GM19035 (cell line): Measurements from ENCODE around the gene RAB40C.

Experiments
- ATAC-seq: cut with Tn5 transposase; IDR thresholded peaks from one replicate; pipeline ENCODE4 v1.9.1; 2021; ENCODE audit not compliant: unreplicated experiment

The RAB40C gene

DNA sequence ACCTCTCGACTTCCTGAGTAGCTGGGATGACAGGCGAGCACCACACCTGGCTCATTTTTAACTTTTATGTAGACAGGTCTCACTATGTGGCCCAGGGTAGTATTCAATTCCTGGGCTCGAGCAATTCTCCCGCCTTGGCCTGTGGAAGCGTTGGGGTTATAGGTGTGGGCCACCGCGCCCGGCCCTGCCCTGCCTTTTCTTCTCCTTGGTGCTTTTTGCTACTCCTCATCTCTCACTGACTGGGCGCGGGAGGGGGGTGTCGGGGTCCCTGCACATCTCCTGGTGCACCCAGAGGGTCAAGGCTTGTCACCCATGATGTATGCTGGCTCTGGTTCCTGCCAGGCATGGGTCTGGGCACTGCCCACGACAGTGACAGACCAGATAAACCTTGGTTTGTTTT, 54.7 kb downstream of the RAB40C start:
- ATAC-seq: no peak

DNA sequence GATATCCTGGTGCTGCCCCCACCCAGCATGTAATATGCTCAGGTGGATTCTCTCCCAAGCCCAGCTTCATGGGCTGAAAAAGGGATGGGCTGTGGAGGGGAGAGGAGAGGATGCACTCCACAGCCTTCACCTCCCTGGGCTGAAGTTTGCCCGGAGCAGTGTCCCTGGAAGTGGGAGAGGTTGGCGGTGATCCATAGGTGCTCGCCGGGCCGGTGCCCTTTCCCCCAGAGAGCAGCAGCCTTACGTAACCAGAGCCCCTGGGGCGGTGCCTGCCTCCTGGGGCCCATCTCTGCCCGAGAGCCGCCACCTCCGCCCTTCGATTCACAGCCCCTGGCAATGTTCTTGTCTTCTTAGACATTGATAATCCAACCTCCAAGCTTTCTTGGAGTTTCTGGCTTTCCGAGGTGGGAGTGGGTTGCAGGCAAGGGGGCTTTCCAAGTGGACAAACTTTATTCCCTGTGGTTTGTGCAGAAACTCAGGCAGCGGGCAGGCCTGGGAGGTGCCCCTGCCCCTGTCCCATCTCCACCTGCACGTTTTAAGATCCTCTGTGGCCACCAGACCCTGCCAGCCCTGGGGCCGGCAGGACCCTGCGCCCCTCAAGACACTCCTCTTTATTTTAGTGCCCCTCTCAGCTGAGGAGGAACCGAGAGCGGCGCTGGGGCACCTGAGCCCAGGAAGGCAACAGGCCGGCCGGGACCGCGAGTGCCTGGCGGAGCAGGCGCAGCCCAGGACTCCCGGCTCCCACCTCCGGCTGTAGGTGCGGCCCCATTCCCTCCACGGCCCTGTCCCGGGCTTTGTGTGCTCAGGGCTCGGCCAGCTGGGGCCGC, 56.2 kb downstream of the RAB40C start:
- no peak for ATAC-seq

DNA sequence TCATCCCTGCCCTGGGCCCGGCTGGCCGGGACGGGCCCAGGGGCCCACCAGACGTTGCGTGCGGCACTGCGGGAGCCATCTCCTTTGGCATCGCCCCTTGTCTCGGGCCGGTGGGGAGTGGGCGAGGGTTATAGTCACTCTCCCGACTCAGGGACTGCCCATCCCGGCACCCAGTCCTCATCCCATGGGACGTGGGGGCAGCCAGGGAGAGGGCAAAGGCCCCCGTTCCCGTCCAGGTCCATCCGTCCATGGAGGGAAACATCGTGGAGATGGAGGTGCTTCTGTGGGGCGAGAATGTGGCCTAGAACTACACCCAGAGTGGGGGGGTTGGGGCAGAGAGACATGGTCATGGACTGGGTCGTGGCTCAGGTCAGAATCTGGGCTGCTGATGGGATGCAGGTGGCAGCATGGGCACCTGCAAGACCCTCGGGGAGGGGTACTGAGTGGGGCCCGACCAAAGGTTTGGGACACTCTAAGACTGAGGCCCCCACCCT, 56.9 kb downstream of the RAB40C start:
- no peak for ATAC-seq

DNA sequence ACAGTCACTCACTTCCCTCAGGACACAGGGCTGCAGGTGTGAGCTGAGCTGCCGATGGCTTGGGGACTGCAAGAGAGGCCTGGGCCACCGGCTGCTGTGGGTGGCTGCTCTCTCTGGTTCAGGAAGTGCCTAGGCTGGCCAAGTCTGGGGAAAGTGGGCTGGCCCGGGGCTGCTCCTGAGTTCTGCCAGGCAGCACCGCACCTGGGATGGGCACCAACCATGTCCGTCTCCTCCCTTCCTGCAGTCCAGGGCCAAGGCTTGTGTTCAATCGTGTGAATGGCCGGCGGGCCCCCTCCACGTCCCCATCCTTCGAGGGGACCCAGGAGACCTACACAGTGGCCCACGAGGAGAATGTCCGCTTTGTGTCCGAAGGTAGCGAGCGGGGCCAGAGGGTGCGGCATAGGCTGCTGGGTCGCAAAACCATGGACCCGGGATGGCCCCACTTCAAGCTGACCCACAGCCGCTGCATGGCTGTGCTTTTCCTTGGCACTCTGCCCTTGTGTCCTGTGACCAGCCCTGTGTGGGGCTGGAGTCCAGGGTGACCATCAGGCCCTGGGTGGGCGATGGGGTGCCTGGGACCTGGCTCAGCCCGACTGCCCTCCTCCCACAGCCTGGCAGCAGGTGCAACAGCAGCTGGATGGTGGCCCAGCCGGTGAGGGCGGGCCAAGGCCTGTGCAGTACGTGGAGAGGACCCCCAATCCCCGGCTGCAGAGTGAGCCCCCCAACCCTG, 57.5 kb downstream of the RAB40C start:
- ATAC-seq: no peak

DNA sequence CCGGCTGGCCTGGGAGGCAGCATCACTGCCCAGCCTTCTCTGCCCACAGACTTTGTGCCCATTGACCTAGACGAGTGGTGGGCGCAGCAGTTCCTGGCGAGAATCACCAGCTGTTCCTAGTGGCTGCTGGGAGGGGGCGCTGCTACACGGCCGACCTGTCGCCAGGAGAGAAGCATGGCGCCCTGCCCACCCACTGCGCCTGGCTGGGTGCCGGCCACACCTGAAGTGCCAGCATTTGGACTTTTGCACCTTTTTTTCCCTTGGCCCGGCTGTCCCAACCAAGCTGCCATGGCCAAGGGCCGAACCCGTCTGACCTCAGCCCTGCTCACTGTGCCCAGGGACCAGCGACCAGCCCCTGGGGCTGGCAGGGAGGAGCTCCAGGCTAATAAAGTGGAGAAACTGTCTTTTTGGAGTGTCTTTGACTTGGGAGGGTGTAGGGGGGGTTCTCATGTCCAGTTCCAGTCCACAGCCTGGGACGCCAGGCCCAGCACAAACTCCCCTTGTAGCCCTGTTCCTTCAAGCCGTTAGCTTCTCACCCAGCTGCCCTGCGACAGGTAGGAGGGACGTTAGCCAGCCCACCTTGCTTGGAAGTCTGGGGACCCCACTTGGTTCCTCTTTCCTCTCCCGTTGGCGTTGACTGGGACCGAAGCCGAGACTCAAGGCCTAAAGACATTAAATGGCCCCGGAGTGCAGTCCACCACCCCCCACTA, 58.4 kb downstream of the RAB40C start:
- no peak for ATAC-seq

DNA sequence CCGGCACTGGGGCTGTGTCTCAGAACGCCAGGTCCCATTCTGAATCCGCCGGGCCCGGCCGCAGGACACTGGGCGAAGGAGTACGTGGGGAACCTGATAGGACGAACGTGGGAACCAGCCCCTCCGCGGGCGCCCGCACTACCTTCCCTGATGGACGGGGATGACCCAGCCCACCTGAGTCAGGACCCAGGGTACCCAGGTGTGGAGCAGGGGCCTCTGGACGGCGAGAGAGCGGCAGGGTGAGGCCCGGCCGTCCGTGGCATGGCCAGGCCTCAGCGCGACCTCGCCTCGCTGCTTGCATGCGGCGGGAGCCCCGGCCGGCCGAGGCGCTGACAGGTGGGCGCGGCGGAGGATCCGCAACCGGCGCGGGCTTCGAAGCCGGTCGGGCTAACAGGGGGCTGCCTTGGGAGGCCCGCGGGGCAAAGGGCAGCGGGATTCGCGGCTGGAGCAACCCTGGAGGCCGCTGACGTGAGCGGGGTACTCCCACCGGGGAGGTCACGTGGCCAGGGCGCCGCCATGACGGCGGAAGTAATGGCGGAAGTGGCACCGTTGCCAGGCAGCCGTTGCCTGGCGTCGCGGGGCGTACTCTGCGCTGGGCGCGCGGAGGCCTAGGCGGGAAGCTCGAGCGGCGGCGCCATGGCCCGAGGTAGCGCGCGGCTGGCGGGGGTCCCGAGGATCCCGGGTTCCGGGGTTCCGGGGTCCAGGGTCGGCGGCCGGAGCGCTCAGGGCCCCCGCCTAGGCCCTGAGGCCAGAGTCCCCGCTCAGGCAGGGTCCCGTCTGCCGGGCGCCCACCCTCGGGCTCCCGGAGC, 59.1 kb downstream of the RAB40C start, which contains the start of gene WDR90:
Gene WDR90 (plus strand): TSS at position 585 of the 809 bp plus-strand sequence. CDS start 52 bp downstream, at position 637.
- peak; percentile 78 for ATAC-seq

DNA sequence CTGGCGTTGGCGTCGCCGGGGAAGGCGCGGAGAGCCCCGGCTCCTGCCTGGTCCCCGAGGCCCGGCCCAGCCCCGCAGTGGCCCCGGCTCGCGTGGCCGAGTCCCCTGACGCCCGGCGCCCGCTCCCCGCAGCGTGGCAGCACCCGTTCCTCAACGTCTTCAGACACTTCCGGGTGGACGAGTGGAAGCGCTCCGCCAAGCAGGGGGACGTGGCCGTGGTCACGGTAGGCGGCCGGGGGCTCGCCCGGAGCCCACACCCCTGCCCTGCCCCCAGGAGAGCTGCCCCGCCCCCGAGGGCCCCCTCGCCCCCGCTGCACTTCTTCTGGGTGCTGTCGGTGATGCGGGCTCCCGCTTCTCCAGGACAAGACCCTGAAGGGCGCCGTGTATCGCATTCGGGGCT, 59.8 kb downstream of the RAB40C start:
- ATAC-seq: peak; percentile 12

DNA sequence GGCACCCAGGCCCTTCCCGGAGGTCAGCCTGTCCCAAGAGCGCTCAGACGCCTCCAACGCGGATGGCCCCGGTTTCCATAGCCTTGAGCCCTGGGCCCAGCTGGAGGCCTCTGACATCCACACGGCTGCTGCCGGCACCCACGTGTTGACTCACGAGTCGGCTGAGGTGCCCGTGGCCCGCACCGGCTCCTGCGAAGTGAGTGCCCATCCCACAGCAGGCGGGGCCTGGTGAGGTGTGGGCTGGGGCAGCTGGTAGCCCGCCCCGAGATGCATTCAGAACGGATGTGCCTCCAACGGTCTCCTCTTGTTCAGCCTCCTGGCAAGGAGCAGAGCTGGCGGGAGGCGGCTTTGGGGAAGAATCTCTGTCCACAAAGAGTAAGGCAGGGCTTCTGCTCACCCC, 62.0 kb downstream of the RAB40C start:
- ATAC-seq: no peak

DNA sequence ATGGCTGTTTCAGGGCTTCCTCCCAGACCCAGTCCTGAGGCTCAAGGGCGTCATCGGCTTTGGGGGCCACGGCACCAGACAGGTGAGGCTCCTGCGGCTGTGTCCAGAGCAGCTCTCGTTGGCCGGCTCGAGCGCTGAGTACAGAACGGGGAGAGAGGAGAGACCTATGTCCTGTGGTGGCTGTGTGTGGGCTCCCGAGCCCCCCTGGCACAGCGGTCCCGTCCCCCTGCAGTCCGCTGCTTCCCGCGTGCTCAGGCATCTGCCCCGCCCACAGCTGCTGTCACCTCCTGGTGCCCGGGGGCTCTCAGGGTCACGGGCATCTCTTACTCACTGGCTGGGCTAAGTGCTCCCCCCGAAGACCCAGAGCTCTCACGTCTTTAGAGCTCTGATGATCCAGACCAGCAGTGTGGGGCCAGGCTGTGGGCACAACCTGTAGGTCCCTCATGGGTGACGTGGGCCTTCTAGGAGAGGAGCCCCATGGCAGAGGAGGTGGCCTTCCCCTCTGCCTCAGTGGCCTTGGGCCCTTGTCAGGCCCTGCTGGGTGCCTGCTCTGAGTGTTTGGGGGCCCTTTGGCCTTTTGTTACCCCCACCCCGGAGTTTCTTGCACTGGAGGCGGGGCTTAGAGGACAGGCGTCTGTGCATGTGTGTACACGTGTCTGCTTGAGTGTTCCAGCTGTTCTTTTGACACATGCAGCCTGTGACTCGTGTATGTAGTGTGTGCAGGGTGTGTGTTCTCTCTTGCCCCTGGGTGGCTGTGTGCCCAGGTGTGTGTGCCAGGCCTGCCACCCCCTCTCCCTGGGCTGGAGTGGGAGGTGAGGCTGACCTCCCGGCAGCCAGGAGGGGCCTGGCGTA, 62.8 kb downstream of the RAB40C start:
- no peak for ATAC-seq

DNA sequence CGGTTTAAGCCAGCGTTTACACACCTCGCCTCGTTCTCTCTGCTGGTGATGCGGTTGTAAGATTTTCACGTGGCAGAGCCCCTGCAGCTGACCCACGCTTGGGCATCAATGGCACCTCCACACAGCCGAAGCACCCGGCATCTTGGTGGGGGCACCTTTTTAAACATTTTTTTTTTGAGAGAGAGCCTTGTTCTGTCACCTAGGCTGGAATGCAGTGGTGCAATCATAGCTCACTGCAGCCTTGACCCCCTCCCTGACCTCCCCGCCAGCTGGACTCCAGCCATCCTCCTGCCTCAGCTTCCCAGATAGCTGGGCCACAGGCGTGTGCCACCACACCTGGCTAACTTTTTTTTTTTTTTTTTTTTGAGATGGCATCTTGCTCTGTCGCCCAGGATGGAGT, 64.2 kb downstream of the RAB40C start:
- no peak for ATAC-seq

DNA sequence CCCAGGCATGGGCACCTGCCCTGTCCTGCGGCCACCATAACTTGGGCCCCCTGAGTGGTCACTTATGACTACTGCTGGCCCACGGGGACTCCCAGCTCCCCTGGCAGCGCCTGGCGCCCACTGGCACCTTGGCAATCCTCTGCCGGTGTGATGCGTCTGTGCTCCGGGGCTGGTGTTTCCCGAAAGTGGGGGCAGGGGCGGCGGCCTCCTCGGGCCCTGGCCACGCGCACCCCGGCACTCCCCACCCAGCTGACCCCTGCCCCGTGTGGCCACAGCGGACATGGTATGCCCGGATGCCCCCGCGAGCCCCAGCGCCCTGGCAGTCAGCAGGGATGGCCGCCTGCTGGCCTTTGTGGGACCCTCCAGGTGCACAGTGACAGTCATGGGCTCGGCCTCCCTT, 67.6 kb downstream of the RAB40C start:
- ATAC-seq: no peak

DNA sequence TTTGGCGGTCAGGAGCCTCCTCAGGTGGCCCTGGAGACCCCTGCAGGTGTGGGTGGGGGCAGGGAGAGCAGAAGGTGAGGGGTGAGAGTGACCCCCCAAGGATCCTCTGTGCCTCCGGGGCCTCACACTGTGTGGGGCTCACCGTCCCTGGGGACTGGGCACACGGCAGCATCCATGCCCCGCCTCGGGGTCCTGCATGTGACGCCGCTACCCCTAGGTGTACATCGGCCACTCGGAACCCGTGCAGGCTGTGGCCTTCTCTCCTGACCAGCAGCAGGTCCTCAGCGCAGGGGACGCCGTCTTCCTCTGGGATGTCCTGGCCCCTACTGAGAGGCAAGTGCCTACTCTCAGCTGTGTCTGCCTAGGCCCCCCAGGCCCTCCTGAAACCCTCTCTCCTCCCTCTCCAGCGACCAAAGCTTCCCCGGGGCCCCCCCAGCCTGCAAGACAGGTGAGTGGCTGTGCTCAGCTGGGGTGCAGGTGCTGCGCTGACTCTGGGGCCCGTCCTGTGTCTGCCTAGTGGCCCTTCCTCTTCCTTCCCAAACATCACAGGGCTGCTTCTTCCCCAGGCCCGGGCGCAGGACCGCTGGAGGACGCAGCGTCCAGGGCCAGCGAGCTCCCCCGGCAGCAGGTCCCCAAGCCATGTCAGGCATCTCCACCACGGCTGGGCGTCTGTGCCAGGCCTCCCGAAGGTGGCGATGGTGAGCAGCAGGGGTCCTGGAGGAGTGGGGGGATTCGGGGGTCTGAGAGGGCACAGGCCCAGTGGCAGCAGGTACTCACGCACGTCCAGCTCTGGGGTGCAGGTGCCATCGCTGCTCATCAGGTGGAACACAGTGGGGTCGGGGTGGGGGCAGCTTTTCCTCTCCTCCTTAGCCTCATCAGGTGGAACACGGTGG, 69.1 kb downstream of the RAB40C start:
- no peak for ATAC-seq

DNA sequence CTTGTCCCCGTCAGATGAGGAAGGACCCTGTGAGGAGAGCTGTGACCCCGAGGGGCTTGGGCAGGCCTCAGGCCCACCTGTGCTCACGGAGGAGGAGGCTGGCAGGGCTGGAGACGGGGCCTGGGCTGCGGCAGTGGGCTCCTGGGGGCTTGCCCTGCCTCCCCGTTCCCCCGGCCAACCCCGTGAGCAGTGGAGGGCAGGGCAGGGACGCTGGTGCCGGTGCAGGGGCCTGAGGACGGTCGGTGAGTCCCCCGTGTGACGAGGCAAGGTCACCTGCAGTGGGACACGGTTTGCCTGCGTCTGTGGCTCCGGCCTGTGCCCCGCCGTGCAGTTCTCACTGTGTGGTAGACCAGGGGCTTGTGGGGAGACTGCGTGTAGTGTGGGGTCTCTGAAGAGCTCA, 69.8 kb downstream of the RAB40C start:
- ATAC-seq: no peak

DNA sequence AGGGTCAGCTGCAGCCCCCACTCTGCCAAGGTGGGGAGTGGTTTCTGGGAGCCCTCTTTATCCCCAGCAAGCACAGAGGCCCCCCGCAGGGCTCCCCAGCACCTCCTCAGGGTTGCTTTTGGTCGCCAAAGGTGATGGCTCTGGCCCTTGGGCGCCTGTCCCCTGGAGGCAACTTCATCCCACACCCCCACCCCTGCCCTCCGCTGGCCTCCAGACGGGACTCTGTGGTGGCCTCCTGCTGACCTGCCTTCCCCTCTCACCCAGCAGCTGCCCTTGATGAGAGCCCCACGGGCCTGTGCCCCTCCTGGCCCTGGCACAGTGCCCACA, 70.2 kb downstream of the RAB40C start:
- no peak for ATAC-seq

DNA sequence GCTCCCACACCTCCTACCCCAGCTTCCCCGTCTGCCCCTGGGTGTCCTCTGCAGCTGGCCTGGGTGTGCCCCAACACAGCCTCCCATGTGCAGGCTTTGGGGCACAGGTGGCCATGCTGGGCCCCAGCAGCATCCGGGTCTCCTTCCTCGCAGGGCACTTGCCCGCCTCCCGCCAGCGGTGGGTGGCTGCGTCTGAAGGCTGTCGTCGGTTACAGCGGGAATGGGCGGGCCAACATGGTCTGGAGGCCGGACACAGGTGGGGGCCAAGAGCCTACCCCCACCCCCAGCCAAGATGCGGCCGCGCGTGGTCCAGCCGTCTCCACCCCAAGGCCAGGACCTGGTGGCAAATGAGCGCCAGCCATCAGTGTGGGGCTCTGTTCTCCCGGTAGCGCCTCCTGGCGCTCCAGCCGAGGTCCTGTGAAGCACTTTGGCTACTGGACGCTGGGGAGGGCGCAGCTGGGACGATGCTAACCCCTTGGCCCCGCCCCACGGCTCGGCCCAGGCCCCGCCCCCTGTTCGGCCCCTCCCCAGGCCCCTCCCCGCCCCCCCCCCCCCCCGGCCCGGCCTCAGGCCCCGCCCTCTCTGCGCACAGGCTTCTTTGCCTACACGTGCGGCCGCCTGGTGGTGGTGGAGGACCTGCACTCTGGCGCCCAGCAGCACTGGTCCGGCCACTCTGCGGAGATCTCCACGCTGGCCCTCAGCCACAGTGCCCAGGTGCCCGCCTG, 70.8 kb downstream of the RAB40C start:
- ATAC-seq: peak; percentile 52

DNA sequence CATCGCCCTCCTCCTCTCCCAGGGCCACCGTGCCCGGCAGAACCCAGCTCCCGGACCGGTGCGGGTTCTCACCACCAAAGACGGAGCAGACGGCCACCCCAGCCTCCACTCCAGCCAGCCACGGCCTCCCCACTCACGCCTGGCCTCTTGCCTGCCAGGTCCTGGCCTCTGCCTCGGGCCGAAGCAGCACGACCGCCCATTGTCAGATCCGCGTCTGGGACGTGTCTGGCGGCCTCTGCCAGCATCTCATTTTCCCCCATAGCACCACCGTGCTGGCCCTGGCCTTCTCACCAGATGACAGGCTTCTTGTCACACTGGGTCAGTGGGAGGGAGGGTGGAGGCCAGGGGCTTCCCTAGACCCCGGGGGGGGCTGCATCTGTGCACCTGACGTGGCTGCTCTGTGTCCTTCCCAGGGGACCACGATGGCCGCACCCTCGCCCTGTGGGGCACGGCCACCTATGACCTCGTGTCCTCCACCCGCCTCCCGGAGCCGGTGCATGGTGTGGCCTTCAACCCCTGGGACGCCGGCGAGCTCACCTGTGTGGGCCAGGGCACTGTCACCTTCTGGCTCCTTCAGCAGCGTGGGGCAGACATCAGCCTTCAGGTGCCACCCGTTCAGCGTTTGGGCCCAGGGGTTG, 71.4 kb downstream of the RAB40C start:
- ATAC-seq: peak; percentile 21

DNA sequence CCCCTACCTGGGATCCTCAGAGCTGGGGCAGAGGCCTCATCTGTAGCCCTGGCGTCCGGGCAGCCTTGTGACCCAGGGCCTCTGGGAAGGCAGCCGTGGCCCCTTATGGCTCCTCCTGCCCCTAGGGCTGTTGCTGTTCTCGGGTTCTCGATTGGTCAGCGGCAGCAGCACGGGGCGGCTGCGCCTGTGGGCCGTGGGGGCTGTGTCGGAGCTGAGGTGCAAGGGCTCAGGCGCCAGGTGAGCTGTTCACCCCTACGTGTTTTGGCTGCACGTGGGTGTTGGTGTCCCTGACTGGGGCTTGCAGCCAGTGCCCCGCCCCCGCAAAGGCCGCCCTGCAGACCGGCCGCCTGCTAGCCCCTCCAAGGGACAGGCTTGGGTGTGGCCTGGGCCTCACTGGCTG, 72.2 kb downstream of the RAB40C start:
- ATAC-seq: no peak

DNA sequence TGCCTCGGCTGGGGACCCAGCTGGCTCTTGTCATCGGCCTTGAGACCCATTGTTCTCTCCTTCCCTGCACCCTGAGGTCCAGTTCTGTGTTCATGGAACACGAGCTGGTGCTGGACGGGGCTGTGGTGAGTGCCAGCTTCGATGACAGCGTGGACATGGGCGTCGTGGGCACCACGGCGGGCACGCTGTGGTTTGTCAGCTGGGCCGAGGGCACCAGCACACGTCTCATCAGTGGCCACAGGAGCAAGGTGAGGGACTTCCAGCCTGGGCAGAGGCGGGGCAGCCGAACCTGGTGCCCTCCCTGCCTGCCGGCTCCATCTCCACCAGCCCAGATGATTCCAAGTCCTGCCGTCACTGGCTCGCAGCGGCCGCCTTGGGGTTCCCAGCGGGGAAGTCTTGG, 72.7 kb downstream of the RAB40C start:
- ATAC-seq: no peak
